GM12865 (cell line): ENCODE measurements around the gene LRRK1.

Source experiments
- DNase-seq: peaks from one replicate; pipeline ENCODE4 v3.0.0; 2010; ENCODE audit warnings: low read depth
- H3K4me3 ChIP-seq: 2 replicates; pipeline ENCODE4 v1.5.1; 2011; ENCODE audit warnings: mild to moderate bottlenecking, low read depth, low read length, control low read depth
- TF ChIP-seq, protein P1 (sequence below): IDR thresholded peaks from 2 replicates; pipeline ENCODE4 v1.5.1; 2011; ENCODE audit warnings: low read length, control low read depth, low read depth, inconsistent platforms; ENCODE audit not compliant: insufficient read depth; ENCODE audit errors: missing control alignments

The LRRK1 gene

DNA sequence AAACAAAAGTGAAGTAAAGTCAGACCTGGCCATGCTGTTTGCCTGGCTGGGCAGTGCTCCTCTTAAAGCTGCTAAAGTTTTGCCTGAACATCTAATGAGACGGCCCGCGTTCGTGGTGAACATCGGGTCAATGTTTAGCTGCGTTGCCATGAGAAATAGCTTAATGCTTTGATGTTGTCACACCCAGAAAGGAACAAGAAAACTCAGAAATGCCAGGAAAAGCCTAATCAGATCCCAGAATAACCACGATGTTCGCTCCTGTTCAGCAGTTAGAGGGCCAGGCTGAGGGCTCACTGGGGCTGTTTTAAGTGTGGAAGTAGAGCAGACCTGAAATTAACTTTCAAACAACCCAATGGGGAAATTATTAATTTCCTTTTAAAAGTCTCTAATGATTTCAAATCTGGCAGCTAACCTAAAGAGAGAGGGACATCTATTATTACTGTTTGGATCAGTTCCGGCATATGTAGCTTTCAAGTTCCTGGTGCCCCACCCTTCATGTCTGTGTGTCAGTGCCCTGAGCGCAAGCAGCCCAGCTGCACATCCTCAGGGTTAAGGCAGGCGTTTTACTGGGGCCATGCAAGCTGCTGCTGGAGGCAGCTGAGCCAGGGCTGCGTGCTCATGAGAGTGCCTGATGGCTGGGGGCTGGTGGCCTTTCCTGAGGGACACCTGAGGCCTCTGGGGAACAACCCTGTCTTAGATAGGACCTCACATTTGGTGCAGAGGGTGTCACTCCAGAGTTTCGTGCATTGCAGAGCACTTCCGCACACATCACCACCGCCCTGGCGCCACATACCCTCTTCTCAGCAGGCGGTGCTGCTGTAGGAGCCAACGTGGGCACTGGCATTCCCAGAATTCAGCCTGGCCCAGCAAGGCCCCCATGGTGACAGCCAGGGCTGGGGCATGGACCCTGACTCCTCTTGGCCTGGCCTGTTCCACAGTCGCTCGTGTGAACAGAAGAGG lies 76.6 kb downstream of the LRRK1 start:
- no peak for DNase-seq
- H3K4me3 ChIP-seq, result no peak overlapping the region
- TF ChIP-seq, protein P1, sequence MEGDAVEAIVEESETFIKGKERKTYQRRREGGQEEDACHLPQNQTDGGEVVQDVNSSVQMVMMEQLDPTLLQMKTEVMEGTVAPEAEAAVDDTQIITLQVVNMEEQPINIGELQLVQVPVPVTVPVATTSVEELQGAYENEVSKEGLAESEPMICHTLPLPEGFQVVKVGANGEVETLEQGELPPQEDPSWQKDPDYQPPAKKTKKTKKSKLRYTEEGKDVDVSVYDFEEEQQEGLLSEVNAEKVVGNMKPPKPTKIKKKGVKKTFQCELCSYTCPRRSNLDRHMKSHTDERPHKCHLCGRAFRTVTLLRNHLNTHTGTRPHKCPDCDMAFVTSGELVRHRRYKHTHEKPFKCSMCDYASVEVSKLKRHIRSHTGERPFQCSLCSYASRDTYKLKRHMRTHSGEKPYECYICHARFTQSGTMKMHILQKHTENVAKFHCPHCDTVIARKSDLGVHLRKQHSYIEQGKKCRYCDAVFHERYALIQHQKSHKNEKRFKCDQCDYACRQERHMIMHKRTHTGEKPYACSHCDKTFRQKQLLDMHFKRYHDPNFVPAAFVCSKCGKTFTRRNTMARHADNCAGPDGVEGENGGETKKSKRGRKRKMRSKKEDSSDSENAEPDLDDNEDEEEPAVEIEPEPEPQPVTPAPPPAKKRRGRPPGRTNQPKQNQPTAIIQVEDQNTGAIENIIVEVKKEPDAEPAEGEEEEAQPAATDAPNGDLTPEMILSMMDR, result no peak

DNA sequence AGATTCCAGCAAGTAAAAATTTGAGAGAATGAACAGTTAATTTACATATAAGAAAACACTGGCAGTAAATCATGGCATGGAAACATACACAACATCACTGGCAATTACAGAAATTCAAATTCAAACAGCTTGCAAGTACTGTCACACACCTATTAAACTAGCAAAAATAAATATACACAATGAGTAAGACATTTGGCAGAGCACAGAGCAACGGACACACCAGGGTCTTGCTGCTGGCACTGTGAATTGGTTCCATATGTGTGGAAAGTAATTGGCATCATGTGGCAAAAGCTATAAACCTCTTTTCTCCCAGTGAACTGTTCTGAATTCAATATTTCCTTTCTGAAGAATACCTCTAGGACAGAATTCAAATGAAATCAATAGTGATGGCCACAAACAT lies 78.3 kb downstream of the LRRK1 start:
- TF ChIP-seq, protein P1, result no peak
- H3K4me3 ChIP-seq, result no peak overlapping the region
- DNase-seq, result no peak

DNA sequence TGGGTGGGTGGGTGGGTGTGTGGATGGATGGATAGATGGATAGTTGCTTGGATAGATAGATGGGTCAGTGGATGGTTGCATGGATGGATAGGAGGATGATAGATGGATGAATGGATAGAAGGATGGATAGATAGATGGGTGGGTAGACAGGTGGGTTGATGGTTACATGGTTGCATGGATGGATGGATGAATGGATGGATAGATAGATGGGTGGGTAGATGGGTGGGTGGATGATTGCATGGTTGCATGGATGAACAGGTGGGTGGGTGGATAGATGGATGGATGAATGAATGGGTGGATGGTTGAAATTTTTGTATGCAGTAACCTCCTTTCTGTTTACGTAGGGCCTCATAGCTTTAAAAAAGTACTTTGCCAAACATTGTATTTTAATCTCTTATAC lies 79.5 kb downstream of the LRRK1 start:
- TF ChIP-seq, protein P1, result no peak
- DNase-seq, result no peak
- H3K4me3 ChIP-seq, result no peak overlapping the region

DNA sequence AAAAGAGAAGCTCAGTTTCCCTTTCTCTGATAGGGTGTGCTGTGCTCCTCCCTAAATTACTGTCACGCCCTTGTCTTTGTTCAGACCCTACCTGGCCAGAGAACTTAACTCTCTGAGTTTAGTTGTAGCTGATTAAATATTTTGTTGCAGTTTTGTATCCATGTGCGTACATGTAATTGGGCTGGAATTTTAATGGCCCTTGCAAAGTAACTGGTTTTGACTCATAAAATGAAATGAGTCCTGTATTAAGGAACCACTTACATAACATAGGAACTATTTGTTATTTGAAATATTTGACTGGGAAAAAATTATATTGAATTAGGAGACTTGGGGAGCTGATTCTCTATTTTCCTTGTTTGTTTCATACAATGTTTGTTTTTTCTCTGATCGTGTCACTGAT lies 80.2 kb downstream of the LRRK1 start:
- TF ChIP-seq, protein P1, result no peak
- H3K4me3 ChIP-seq, result no peak overlapping the region
- no peak for DNase-seq

DNA sequence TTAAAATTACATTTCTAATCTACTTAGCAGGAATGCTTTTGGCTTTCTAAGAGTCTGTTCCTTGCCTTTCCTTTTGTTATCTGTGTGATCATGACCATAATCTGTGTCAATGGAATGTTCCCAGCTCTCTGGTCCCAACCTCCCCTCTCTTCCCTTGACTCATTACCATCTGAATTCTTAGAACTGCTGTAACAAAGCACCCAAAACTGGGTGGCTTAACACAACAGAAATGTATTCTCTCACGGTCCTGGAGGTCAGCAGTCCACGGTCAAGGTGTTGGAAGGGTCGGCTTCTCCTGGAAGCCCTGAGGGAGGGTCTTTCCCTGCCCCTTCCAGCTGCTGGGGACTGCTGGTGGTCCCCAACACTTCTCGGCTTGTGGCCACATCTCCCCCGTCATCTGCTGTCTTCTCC lies 81.1 kb downstream of the LRRK1 start:
- DNase-seq, result no peak
- TF ChIP-seq, protein P1, result no peak

DNA sequence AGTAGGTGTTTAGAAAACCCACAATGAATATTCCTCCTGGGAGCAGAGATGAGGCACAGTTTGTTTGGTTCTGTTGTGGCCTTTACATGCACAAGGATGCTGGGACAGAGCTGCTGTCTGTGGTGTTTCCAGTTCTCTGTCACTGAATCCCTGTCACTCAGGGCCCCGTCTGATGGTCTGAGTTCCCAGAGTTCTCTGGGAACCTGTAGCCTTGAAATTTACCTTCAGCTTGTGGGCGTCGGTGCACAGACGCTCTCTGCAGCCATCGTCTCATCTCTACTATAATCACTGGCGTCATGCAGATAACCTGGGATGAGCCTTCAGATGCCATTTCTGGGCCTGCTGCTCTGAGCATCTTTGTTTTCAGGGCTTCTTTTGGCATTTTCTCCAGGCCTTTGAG lies 81.9 kb downstream of the LRRK1 start:
- DNase-seq, result no peak
- TF ChIP-seq, protein P1, result no peak
- no peak overlapping the region for H3K4me3 ChIP-seq

More for the DNA sequence above, 81.1 kb downstream of the LRRK1 start:
- no peak overlapping the region for H3K4me3 ChIP-seq
